GM12865 (cell line): ENCODE measurements around the gene NACC2.

Experiments used
- DNase-seq: peaks from one replicate; pipeline ENCODE4 v3.0.0; 2010; ENCODE audit warnings: low read depth
- H3K4me3 ChIP-seq: 2 replicates; pipeline ENCODE4 v1.5.1; 2011; ENCODE audit warnings: mild to moderate bottlenecking, low read depth, low read length, control low read depth
- CTCF ChIP-seq: IDR thresholded peaks from 2 replicates; pipeline ENCODE4 v1.5.1; 2011; ENCODE audit warnings: low read length, control low read depth, low read depth, inconsistent platforms; ENCODE audit not compliant: insufficient read depth; ENCODE audit errors: missing control alignments

NACC2 gene

GRCh38 chr9:136049491-136050265 lies 45.4 kb downstream of the NACC2 start:
- TF ChIP-seq CTCF: no peak
- no peak overlapping the region for H3K4me3 ChIP-seq
- no peak for DNase-seq

GRCh38 chr9:136048560-136049411 lies 46.3 kb downstream of the NACC2 start:
- TF ChIP-seq CTCF: no peak
- no peak overlapping the region for H3K4me3 ChIP-seq
- DNase-seq: no peak

- DNase-seq: no peak
- TF ChIP-seq CTCF: no peak
- H3K4me3 ChIP-seq: no peak overlapping the region
Measured at GRCh38 chr9:136047775-136048559, 47.1 kb downstream of the NACC2 start.

GRCh38 chr9:136047076-136047774 lies 47.9 kb downstream of the NACC2 start:
- TF ChIP-seq CTCF: no peak
- no peak overlapping the region for H3K4me3 ChIP-seq
- no peak for DNase-seq

- no peak overlapping the region for H3K4me3 ChIP-seq
- DNase-seq: no peak
- no peak for TF ChIP-seq CTCF
Measured at GRCh38 chr9:136046554-136046920, 48.6 kb downstream of the NACC2 start.
